ENCODE data around the gene YPEL5.
"Not testable (repeated sequence)": the region's sequence is repeated elsewhere in the genome, so short reads cannot be mapped to it uniquely, and the experiment has no call there.

The YPEL5 gene

DNA sequence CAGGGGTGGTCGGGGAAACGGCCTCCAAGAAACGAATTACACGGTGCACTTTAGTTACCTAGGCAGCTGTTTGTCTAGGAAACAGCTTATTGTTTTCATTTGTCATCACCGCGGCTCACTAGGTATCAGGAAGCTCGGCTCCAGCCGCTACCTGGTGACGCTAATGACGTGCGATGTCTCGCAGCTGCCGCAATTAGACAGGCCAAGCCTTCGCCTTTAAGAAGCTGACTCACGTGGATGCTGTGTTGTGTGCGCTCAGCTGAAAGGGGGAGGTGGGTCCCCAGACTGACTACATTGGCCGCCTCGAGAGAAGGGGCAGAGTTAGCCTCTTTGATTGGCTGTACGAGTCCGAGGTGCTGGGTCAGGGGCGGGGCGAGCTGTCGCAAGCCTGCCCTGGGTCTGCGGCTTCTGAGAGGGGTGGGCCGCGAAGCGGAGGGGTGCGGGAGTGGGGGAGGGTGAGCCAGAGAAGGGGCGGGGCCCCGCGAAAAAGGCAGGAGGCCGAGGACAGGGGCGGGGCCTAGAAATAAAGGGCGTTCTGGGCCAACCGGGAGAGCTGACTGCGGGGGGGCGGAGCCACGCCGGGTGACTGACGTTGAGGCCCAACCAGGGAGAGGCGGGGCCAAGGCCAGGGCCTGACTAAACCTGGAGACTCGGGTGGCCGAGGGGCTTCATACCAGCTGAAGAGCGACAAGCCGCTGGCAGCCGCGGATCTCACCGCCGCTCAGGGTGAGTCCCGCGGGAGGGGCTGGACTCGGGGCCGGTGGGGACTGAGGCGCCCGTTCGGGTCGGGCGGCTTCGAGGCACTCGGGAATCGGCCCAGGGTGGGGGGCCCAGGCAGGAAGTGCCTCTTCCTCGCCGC, at the start of gene YPEL5:
Gene YPEL5 (plus strand): TSS at position 671 of the 859 bp plus-strand sequence. CDS start 9,645 bp downstream, outside the sequence.
- no peaks in the 10 kb centered on the region for H3K9me3 Mint-ChIP-seq
- H3K4me3 Mint-ChIP-seq: peak within 1 kb of the TSS; percentile 86
- no peaks in the 10 kb centered on the region for H3K27me3 Mint-ChIP-seq (ENCODE audit: low read depth)
- peaks cover 31% of the 10 kb centered on the region for H3K4me1 Mint-ChIP-seq (ENCODE audit: low read depth)
- peak within 1 kb of the TSS; percentile 99 for H3K27ac Mint-ChIP-seq
- peaks cover 9% of the 10 kb centered on the region for H3K36me3 Mint-ChIP-seq (ENCODE audit: low read depth)

DNA sequence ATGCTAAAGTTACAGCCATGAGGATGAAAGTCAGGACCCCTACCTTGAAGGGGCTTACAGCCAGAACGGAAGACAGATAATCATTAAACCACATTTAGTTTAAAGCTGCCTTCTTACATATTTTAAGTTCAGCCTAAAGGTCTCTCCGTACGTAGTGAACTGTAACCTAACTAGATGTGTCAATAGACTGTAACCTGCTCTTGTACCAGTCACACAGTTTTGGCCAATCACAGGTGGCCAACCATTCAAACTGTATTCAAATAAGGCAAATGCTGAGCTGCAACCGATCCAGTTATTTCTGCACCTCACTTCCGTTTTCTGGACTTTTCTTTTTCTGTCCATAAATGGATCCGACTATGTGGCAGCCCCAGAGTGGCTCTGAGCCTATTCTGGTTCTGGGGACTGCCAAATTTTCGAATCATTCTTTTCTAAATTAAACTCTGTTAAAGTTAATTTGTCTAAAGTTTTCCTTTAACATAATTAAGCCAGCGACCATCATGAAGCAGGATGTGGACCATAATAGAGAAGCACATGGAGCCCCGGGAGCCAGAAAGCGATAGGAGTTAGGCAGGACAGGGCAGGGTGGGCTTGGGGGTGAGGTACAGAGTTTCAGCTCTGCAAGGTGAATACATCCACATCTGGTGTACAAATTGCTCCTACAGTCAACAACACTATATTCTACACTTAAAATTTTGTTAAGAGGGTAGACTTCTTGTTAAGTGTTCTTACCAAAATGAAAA, 48.4 kb upstream of the YPEL5 start:
- H3K9me3 Mint-ChIP-seq: no peaks in the 10 kb centered on the region
- H3K4me3 Mint-ChIP-seq: no peak overlapping the region
- no peaks in the 10 kb centered on the region for H3K36me3 Mint-ChIP-seq (ENCODE audit: low read depth)
- H3K4me1 Mint-ChIP-seq (ENCODE audit: low read depth): no peaks in the 10 kb centered on the region
- H3K27ac Mint-ChIP-seq: no peak overlapping the region
- peaks cover 22% of the 10 kb centered on the region for H3K27me3 Mint-ChIP-seq (ENCODE audit: low read depth)

DNA sequence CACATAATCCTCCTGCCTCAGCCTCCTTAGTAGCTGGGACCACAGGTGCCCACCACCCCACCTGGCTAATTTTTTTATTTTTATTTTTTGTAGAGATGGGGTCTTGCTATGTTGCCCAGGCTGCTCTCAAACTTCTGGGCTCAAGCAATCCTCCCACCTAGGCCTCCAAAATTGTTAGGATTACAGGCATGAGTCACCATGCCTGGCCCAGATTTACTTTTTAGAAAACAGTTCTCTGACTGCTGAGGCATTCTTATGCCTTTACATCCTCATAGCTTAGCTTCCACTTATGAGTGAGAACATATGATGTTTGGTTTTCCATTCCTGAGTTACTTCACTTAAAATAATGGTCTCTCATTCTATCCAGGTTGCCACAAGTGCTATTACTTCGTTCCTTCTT, 47.4 kb upstream of the YPEL5 start:
- not testable (repeated sequence) for H3K4me3 Mint-ChIP-seq; H3K36me3 Mint-ChIP-seq (ENCODE audit: low read depth); H3K4me1 Mint-ChIP-seq (ENCODE audit: low read depth); H3K9me3 Mint-ChIP-seq; H3K27ac Mint-ChIP-seq
- peaks cover 22% of the 10 kb centered on the region for H3K27me3 Mint-ChIP-seq (ENCODE audit: low read depth)

DNA sequence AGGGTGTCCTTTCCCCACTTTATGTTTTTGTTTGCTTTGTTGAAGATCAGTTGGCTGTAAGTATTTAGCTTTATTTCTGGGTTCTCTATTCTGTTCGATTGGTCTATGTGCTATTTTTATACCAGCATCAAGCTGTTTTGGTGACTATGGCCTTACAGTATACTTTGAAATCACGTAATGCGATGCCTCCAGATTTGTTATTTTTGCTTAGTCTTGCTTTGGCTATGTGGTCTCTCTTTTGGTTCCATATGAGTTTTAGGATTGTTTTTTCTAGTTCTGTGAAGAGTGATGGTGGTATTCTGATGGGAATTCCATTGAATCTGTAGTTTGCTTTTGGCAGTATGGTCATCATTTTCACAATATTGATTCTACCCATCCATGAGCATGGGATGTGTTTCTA, 46.1 kb upstream of the YPEL5 start:
- H3K27me3 Mint-ChIP-seq (ENCODE audit: low read depth): peaks cover 18% of the 10 kb centered on the region
- not testable (repeated sequence) for H3K4me1 Mint-ChIP-seq (ENCODE audit: low read depth); H3K36me3 Mint-ChIP-seq (ENCODE audit: low read depth); H3K9me3 Mint-ChIP-seq; H3K4me3 Mint-ChIP-seq; H3K27ac Mint-ChIP-seq

DNA sequence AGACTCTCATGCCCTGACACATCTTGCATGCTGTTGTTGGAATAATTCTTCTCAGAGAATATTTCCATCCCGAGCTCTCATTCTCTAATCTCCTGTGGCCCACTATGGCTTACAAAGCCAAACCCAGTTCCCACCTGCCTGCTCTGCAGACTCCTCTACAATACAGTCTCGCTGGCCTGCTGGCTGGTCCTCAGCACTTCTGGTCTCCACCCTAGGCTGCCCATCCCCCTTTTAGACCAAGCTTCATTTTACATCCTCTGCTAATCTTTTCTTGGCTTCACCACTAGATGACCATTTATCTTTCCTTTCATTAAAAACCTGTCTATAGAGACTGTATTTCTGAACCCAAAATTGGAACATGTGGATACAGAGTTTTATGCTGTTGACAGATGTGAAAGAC, 42.5 kb upstream of the YPEL5 start:
- no peaks in the 10 kb centered on the region for H3K36me3 Mint-ChIP-seq (ENCODE audit: low read depth)
- H3K4me1 Mint-ChIP-seq (ENCODE audit: low read depth): no peaks in the 10 kb centered on the region
- H3K27ac Mint-ChIP-seq: no peak overlapping the region
- H3K9me3 Mint-ChIP-seq: no peaks in the 10 kb centered on the region
- no peak overlapping the region for H3K4me3 Mint-ChIP-seq
- H3K27me3 Mint-ChIP-seq (ENCODE audit: low read depth): peaks cover 9% of the 10 kb centered on the region

DNA sequence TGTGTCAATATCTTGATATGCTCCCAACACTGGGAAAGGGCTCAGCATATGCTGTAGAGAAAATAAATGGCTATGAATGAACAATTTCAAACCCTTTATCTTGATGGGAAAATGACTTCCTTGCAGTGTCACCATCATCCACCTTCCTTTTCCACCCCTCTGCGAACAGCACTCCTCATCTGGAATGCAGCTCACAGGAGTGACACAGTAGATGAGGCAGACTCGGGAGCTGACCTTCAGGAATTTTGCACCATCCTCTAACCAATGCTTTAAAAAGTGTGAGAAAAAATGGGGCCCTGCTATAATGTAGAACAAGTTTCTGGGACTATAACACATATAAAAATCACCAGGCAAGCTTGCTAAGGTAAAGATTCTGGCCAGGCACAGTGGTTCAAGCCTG, 41.3 kb upstream of the YPEL5 start:
- no peak overlapping the region for H3K27ac Mint-ChIP-seq
- no peaks in the 10 kb centered on the region for H3K36me3 Mint-ChIP-seq (ENCODE audit: low read depth)
- no peaks in the 10 kb centered on the region for H3K4me1 Mint-ChIP-seq (ENCODE audit: low read depth)
- H3K27me3 Mint-ChIP-seq (ENCODE audit: low read depth): peaks cover 9% of the 10 kb centered on the region
- no peaks in the 10 kb centered on the region for H3K9me3 Mint-ChIP-seq
- no peak overlapping the region for H3K4me3 Mint-ChIP-seq

DNA sequence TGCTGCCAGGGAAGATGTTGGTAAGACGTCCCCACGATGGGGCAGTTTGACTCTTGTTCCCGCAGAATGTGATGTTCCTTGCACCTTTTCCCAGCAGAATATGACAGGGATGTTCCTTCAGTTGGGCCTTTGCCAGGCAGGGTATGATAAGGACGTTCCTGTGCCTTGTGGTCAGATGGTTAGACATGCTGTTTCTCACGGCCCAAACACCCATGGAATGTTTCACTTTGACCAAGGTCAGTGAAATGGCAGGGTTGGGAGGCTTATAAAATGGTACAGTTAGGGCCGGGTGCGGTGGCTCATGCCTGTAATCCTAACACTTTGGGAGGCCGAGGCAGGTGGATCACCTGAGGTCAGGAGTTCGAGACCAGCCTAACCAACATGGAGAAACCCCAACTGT, 40.3 kb upstream of the YPEL5 start:
- Mint-ChIP-seq H3K36me3 (ENCODE audit: low read depth) (no peaks in the 10 kb centered on the region), H3K27ac (no peak overlapping the region), H3K27me3 (ENCODE audit: low read depth) (peaks cover 5% of the 10 kb centered on the region), H3K9me3 (no peaks in the 10 kb centered on the region), H3K4me1 (ENCODE audit: low read depth) (no peaks in the 10 kb centered on the region), H3K4me3 (no peak overlapping the region)

DNA sequence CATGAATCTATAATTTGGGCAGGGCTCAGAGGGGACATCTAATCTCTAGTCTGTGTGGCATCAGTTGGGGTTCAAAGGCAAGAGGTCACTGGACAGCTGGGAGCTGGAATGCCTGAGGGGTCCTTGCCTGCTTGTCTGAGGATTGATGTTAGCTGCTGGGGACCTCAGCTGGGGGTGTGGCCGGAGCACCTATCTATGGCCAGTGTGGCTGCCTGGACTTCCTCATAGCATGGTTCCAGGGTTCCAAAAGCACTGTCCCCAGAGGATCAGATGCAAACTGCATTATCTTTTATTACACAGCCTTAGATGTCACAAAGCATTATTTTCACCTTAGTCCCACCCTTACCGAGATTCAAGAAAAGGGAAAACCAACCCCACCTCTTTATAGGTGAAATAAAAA, 38.6 kb upstream of the YPEL5 start:
- Mint-ChIP-seq H3K9me3 (no peaks in the 10 kb centered on the region), H3K4me1 (ENCODE audit: low read depth) (no peaks in the 10 kb centered on the region), H3K36me3 (ENCODE audit: low read depth) (no peaks in the 10 kb centered on the region), H3K27me3 (ENCODE audit: low read depth) (peaks cover under 1% of the 10 kb centered on the region), H3K27ac (no peak overlapping the region), H3K4me3 (no peak overlapping the region)

DNA sequence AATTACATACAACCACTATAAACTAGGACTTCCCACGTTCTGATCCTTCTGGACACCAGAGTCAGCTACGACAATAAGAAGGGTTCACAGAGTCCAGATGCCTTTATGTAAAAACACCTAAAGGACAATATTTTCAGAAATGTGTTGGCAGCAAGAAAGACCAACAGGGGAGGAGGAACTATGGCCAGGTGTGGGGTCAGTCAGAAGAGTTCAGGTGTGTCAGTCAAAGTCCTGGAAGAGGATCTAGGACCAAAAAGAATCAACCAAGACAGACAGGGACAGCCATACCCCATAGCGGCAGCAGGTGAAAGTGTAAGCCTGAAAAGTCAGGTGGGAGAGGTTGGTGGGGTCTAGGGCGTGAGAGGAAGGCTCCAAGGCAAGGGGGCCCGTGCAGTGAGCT, 38.0 kb upstream of the YPEL5 start:
- no peak overlapping the region for H3K4me3 Mint-ChIP-seq
- no peaks in the 10 kb centered on the region for H3K9me3 Mint-ChIP-seq
- peak overlapping the region; percentile 21 for H3K27ac Mint-ChIP-seq
- H3K4me1 Mint-ChIP-seq (ENCODE audit: low read depth): no peaks in the 10 kb centered on the region
- H3K36me3 Mint-ChIP-seq (ENCODE audit: low read depth): no peaks in the 10 kb centered on the region
- no peaks in the 10 kb centered on the region for H3K27me3 Mint-ChIP-seq (ENCODE audit: low read depth)

DNA sequence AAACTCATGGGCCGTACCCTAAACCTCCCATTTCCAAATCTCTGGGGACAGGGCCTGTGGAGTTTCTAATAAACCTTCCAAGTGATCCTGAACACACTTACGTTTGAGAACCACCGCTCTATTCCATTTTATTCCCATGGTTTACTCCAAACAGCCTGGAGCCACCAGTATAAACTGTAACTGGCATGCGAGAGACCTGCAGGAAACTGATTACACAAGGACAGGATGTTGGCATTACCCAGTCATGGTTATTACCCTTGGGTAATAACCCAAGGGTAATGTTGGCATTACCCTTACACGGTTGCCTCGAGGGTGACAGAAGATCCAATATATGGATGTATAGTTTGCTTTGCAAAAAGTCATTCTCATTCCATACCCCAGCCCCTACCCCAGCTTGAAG, 37.0 kb upstream of the YPEL5 start:
- H3K4me1 Mint-ChIP-seq (ENCODE audit: low read depth): no peaks in the 10 kb centered on the region

DNA sequence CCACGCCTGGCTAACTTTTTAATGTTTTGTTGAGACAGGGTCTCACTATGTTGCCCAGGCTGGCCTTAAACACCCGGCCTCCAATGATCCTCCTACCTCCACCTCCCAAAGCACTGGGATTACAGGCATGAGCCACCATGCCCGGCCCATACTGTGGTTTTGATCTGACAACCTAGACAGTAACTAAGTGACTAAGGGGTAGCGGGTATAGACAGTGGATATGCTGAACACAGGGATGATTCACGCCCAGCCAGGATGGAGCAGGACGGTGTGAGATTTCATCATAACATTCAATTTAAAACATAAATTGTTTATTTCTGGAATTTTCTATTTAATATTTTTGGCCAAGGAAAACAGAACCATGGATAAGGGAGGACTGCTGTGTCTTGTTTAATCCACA, 36.0 kb upstream of the YPEL5 start:
- no peak overlapping the region for H3K27ac Mint-ChIP-seq
- H3K4me3 Mint-ChIP-seq: no peak overlapping the region
- no peaks in the 10 kb centered on the region for H3K27me3 Mint-ChIP-seq (ENCODE audit: low read depth)
- H3K4me1 Mint-ChIP-seq (ENCODE audit: low read depth): peaks cover 3% of the 10 kb centered on the region
- no peaks in the 10 kb centered on the region for H3K9me3 Mint-ChIP-seq
- no peaks in the 10 kb centered on the region for H3K36me3 Mint-ChIP-seq (ENCODE audit: low read depth)

More for the DNA sequence above, 37.0 kb upstream of the YPEL5 start:
- H3K27me3 Mint-ChIP-seq (ENCODE audit: low read depth): no peaks in the 10 kb centered on the region
- H3K27ac Mint-ChIP-seq: no peak overlapping the region
- H3K9me3 Mint-ChIP-seq: no peaks in the 10 kb centered on the region
- no peak overlapping the region for H3K4me3 Mint-ChIP-seq
- no peaks in the 10 kb centered on the region for H3K36me3 Mint-ChIP-seq (ENCODE audit: low read depth)

DNA sequence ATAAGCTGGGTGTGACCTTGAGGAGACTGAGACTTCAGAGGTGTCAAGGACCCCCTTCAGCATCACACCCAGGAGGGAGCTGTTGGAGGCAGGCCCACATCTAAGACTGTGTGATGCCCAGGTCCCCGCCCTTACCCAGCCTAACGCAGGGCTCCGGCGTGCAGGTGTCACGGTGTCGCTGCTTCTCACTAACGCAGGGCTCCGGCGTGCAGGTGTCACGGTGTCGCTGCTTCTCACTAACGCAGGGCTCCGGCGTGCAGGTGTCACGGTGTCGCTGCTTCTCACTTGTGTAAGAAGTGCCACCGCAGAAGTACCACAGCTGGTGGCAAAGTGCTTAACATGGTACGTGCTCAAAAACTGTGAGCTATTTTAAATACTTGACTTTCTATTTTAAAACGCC, 35.6 kb upstream of the YPEL5 start:
- H3K9me3 Mint-ChIP-seq; H3K27me3 Mint-ChIP-seq (ENCODE audit: low read depth); H3K36me3 Mint-ChIP-seq (ENCODE audit: low read depth); H3K27ac Mint-ChIP-seq; H3K4me3 Mint-ChIP-seq; H3K4me1 Mint-ChIP-seq (ENCODE audit: low read depth): not testable (repeated sequence)

DNA sequence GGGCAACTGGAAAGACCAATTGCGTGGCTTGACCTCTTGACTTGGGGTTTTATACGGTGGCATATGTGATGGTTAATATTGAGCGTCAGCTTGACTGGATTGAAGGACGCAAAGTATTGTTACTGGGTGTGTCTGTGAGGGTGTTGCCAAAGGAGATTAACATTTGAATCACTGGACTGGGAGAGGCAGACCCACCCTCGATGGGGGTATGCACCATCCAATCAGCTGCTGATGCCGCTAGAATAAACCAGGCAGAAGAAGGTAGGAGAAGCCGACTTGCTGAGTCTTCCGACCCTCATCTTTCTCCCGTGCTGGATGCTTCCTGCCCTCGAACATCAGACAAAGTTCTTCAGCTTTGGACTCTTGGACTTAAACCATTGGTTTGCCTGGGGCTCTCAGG, 34.2 kb upstream of the YPEL5 start:
- Mint-ChIP-seq H3K4me3 (no peak overlapping the region), H3K4me1 (ENCODE audit: low read depth) (peaks cover 3% of the 10 kb centered on the region), H3K9me3 (no peaks in the 10 kb centered on the region), H3K36me3 (ENCODE audit: low read depth) (no peaks in the 10 kb centered on the region), H3K27me3 (ENCODE audit: low read depth) (no peaks in the 10 kb centered on the region), H3K27ac (no peak overlapping the region)

DNA sequence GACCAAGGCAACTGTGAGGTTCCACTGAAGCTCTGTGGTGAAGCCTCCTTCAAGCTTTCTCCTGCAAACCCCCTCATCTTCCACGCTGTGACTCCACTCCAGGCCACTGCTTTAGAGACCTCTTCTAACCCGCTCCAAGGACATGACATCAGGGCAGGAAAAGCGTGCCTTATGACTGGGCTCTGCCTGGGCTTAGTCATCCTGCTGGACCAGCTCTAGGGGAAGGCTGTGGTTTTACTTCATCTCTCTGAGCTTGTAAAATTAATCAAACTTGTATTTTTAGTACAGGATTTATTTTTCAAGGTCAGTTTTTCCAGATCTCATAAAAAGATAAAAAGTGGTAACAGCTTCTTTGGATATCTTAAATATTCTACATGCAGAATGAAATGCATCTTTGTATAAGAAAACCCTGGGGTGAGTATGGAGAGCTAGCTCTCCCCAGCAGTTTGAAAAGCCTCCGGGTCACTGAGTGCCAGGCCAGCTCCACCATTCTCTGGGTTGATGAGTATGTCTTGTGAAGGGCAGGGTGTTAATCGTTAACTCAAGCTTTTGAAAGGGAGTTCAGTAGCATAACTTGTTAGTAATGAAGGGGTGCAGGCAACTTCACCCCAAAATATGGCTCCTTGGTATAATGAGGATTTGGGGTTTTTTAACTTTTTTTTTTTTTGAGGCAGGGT, 33.1 kb upstream of the YPEL5 start:
- H3K36me3 Mint-ChIP-seq (ENCODE audit: low read depth): no peaks in the 10 kb centered on the region
- H3K4me1 Mint-ChIP-seq (ENCODE audit: low read depth): peaks cover 3% of the 10 kb centered on the region
- H3K27me3 Mint-ChIP-seq (ENCODE audit: low read depth): no peaks in the 10 kb centered on the region
- H3K9me3 Mint-ChIP-seq: no peaks in the 10 kb centered on the region
- no peak overlapping the region for H3K4me3 Mint-ChIP-seq
- H3K27ac Mint-ChIP-seq: no peak overlapping the region
